SKM-1 (cell line): Measurements from ENCODE around the gene CCNYL1.
"Not testable (repeated sequence)": the region's sequence is repeated elsewhere in the genome, so short reads cannot be mapped to it uniquely, and the experiment has no call there.

Source experiments
- DNase-seq: peaks from one replicate; lab custom pipeline; 2025; ENCODE audit not compliant: unreplicated experiment; lab: John Stamatoyannopoulos, UW

The CCNYL1 gene

DNA sequence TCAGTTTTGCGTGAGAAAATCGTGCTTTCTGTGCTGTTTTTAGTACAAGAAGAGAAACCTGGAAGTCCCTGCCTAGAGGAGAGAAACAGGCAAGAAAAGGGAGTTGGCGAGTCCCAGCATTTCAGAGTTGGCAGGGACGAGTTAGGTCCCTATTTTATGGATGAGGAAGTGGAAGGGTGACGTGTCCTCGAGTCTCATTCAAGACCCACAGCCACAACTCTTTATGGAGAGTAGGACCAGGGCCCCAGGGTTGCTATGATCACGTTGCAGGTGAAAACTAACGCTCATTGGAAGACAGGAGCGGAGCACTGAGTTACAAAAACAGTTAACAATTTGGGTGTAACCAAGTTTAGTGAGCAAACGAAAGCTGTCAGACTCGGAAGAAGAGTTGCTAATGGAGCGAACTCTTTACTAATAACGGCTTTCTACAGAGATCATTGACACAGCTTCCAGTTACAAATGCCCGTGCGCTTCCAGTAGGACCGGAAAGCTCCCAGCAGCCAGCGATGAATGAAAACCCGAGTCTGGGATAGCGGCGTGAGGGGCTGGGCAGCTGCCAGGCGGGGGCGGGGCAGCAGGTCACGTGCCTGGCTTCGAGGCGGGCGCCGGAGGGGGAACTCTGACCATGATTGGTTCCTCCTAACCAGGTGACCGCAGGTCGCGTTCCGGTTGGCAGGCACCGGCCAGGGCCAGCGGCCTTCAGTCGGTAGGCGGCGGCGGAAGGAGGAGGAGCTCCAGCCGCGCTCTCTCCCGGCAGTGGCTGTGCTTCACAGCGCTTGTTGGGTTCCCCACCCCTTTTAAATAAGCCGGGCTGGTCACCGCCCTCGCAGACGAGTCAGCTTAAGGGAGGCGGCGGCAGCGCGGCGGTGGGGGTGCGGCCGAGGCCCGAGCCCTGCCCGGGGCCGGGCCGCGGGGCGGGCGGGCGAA, at the start of gene CCNYL1:
TSS of gene CCNYL1 (plus strand) at position 827 of the 927 bp plus-strand sequence. CDS start 257 bp downstream, outside the sequence.
- peak; percentile 98 for DNase-seq

DNA sequence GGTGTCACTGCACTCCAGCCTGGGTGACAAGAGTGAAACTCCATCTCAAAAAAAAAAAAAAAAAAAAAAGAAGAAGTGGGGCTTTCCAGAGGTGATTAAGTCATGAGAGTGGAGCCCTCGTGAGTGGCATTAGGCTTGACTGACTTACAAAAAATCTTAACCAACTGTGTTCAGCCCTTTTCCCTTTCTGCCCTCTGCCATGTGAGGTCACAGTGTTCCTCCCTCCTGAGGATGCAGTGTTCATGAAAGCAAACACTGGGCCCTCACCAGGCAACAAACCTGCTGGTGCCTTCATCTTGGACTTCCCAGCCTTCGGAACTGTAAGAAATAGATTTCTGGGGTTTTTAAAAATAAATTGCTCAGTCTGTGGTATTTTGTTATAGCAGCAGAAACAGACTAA, 49.2 kb upstream of the CCNYL1 start:
- no peak for DNase-seq

DNA sequence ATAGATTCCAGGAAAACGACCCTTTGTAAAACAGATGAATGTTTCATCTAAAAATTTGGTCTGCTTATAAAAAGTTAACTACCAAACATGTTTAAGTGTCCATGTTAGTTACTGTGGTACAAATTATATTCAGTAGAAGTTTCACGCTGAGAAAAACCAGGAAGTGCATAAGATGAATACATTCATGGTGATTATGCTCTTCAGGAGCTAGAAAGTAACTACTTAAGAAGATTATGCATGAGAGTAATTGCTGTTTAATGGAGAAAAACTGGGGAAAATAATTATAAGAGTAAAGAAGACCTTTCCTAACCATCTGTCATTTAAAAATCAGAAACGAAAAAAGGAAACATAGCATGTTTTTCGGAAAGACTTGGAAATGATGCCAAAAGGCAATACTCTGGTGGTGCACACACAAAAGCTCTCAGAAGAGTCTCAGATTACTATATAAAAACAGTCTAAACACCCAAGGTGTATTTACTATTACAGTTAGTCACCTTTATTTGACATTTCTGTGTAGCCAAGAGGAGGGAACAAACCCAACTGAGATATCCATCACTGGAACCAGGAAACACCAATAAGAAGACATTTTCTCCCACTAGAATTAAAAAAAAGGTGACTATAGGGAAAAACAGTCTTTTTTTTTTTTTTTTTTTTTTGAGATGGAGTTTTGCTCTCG, 47.4 kb upstream of the CCNYL1 start:
- no peak for DNase-seq

DNA sequence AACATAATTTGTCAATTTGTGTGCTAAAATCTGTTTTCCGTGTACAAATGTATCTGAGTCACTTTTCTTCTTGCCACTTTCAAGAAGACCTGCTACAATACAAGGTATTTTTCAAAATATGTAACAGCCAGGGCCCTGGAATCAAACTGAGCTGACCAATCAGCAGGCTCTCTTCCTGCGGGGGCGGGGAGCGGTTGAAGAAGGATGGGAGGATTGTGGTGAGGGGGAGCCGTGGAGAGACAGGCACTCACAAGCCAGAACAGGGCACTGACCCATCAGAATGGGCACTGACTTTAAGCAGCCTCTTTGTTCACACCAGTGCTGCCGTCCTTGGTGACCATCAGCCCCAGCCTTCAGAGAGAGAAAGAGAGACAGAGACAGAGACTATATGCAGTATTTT, 40.6 kb upstream of the CCNYL1 start:
- no peak for DNase-seq

DNA sequence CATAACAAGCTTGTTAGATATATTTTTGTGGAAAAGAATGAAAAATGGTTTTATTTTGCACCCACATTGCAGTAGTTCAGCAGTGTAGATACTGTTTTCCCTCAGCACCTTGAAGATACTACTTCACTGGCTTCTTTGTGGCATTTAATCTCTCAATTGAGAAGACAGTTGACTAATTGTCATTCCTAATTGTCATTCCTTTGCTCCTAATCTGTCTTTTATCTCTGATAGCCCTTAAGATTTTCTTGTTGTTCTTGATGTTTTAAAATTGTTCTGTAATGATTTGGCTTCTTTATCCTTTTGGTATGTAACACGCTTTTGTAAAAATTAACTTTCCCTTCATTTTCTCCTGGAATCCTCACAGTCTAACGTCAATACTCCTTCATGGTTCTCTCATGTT, 38.0 kb upstream of the CCNYL1 start:
- DNase-seq, result no peak

DNA sequence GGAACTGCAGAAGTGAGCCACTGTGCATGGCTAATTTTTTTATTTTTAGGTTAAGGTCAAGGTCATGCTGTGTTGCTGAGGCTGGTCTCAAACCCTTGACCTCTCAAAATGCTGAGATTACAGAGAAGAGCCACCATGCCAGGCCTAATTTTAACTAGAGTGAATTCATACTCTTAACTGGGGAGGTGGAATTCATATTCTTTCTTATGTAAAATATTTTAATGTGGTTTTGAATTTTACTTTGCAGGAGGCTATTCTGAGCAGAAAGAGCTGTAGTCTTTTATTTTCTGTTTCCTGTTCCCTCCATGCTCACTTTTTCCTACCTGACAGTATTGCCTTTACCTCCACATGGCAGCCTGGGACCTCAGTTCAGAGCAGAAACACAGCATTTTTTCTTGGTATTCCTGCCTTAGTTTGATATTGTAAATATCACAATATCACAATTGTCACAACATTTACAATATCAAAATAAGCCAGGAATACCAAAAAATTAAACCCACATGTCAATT, 37.1 kb upstream of the CCNYL1 start:
- DNase-seq, result no peak

DNA sequence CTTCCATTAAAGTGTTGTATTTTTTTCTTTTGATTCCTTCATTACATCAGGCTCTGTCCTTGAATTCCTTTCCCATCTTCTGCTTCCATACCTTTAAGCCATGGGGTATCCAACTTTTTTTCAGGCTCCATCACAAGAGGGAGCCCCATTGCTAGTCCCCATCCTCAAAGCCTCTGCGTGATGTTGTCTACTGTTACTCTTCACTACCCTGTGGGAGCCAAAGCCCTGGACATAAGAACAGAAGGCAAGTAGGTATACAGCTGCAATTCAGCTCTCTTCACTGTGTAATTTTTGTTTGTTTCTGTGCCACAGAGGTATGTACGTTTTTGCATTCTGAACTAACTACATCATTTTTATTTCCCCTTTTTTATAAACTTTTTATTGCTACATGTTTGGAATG, 36.6 kb upstream of the CCNYL1 start:
- DNase-seq, result no peak

DNA sequence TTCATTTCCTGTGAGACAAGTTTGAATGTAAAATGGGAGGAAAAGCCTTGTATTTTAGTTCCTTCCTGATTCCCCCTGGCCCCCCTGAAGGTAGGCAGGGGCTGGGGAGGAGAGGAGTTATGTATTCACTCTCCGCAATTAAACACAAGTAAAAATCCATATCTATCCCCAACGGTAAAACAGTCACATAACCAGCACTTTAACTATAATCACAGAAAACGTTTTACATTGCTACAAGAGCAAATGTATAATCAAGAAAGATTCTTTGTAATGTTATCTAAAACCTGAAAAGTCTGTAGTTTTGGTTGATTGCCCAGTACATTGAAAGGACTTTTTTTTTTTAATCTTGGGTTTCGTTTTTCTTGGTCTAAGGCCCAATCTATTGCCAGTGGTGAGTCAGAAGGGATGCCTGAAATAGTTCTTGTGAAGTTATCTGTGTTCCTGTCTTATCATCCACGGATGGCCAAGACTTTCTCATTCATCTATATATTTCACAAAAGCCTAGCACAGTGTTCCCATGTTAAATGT, 34.5 kb upstream of the CCNYL1 start:
- no peak for DNase-seq

DNA sequence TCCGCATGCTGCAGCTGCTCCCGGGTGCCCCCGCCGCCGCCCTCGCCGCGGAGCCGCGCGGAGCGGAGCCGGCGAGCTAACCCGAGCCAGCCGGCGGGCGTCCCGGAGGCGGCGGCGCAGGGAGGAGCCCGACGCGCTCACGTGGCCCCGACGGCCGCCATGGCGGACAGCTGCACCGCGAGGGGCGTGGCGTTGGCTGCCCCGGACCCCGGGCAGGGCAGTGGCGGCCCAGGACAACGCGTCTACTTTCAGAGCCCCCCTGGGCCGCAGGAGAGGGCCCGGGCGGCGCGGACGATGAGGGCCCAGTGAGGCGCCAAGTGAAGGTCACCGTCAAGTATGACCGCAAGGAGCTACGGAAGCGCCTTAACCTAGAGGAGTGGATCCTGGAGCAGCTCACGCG, 30.0 kb upstream of the CCNYL1 start:
- no peak for DNase-seq

DNA sequence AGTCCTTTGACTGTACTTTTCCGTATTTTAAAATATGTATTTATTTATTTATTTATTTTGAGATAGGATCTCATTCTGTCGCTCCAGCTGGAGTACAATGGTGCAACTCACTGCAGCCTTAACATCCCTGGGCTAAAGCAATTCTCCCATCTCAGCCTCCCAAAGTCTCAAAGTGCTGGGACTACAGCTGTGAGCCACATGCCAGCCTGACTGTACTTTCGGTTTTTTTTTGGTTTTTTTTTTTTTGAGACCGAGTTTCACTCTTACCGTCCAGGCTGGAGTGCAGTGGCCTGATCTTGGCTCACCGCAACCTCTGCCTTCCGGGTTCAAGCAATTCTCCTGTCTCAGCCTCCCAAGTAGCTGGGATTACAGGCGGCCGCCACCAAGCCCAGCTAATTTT, 28.9 kb upstream of the CCNYL1 start:
- DNase-seq, result no peak

DNA sequence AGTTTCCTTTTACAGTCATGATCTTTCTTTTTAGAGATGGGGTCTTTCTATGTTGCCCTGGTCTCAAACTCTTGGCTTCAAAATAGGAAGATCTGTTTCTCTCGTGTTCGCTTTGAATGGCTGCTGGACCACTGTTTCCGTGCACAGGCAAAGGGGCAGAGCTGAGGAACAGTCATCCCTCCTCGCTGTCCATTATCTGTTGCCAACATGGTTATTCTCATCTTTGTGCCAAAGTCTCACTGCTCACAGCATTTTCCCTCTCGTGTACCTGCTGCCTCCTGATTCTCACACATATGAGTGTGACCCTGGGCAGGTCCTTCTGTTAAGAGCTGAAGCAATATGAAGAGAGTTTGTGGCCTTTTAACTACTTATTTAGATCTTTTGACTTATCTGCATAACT, 28.0 kb upstream of the CCNYL1 start:
- no peak for DNase-seq

DNA sequence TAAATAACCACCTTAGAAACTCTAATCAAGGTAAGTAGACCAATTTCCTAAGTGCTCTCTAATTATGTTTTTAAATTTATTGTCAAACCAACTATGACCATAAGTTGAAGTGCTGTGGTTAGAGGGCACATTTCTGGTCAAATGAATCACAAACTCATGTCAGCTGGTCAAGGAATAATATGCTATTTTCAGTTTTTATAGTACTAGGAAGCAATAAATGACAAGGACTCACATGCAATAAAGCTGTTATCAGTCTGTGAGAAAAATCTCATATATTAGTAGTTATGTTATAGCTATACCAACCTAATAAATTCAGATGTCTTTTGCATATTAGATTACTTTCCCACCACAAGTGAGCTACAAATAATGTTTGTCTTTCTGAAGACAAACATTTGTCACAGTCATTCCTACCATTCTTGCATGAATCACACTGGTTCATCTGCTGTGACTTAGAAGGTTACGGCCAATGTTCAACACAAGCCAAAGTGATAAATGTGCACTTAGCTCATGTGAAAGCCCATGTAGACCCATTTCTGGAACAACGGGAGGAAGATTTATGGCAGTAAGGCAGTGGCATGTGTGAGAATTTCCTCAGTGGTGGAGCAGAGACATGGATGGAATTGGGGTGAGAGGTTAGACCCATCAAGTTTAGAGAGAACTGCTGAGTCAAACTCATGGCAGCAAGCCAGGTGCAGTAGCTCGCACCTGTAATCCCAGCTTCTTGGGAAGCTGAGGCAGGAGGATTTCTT, 27.4 kb upstream of the CCNYL1 start:
- no peak for DNase-seq

DNA sequence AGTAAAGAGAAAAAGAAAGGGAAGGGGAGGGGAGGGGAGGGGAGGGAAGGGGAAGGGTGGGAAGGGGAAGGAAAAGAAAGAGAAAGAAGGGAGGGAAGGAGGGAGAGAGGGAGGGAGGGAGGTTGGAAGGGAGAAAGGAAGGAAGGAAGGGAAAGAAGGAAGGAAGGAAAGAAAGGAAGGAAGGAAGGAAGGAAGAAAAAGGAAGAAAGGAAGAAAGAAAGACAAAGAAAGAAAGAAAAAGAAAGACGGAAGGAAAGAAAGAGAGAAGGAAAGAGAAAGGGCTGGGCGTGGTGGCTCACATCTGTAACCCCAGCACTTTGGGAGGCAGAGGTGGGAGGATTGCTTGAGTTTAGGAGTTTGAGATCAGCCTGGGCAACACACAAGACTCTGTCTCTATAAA, 24.6 kb upstream of the CCNYL1 start:
- DNase-seq, result no peak

DNA sequence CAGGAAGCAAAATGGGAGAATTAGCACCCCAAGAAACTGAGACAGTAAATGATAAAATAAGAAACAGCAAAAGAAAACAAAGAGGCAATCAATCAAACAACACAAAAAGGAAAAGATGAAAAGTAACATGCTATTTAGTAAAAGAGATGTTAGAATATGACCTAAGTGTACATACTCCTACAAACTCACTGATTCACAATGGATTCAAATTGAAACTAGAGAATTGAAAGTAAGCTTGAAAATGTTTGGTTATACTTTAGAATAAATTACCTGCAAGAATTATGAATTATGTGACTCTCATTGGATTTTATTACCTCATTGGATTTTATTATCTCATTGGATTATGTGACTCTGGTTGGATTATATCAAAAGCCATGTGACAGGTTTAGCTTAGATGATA, 22.8 kb upstream of the CCNYL1 start:
- DNase-seq, result no peak

DNA sequence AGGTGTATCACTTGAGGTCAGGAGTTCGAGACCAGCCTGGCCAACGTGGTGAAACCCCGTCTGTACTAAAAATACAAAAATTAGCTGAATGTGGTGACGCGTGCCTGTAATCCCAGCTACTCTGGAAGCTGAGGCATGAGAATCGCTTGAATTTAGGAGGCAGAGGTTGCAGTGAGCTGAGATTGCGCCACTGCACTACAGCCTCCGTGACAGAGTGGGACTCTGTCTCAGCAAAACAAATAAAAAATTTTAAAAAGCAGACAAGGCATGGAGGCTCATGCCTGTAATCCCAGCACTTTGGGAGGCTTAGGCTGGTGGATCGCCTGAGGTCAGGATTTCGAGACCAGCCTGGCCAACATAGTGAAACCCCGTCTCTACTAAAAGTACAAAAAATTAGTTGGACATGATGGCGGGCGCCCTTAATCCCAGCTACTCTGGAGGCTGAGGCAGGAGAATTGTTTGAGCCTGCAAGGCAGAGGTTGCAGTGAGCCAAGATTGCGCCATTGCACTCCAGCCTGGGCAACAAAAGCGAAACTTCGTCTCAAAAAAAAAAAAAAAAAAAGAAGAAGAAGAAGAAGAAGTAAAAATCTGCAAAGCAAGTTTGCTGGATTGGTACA, 20.5 kb upstream of the CCNYL1 start:
- not testable (repeated sequence) for DNase-seq

DNA sequence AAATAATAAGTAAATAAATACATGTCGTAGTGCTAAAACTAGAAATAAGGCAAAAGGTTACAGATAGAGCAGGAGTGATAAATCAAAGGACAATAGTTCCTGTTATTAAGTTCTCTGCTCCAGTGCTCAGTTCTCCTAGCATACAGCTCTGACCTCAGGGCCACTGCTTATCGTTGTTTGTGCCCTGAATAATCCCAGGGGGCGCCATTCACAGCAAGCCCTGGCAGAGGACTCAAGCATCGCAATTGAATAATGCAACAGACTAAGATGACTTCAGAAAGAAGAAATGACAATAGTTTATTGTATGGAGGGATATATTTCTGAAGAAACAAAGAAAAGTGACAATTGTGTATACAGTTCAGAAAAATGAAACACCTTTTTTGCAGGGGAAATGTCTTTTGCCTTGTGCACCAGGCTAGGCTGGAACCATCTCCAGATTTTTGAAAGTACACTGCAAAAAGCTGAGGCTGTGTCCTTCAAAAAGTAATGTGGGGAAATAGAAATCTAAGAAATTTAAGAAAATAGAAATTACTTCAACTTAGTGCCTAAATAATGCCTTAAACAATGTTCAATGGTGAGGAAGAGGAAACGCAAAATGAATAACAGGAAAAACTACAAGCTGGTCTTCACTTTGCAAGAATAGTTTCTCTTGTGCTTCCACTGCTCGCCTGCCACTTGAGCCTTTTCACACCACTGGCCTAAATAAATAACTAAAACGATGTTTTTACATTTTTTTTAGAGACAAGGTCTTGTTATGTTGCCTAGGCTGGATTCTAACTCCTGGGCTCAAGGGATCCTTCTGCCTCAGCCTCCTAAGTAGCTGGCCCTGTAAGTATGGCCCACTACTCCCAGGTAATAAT, 19.0 kb upstream of the CCNYL1 start:
- DNase-seq, result peak; percentile 38

DNA sequence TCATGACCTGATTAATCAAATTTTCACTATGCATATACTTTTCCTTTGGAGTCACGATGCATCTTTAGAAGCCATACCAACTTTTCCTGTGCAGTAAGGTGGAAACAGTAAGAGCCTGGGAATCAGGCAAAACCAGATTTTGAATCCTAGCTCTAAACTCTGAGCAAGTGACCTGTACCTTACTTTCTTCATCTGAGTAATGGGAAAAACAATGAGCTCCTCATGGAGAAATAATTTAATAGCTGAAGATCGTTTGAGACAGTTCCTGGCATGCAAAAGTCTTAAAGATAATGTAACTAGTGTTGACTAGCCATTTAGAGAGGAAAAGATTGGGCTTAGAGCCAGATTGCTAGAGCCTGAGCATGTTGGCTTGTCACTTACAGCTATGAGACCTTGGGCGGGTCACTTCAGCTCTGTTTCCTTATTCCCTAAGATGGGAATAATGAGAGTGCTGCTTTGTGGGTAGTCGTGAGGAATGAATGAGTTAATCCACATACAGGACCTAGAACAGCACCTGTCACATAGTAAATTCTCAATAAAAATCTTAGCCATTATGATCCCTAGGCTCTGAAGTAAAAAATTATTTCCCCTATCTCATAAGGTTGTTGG, 17.7 kb upstream of the CCNYL1 start:
- DNase-seq, result no peak

DNA sequence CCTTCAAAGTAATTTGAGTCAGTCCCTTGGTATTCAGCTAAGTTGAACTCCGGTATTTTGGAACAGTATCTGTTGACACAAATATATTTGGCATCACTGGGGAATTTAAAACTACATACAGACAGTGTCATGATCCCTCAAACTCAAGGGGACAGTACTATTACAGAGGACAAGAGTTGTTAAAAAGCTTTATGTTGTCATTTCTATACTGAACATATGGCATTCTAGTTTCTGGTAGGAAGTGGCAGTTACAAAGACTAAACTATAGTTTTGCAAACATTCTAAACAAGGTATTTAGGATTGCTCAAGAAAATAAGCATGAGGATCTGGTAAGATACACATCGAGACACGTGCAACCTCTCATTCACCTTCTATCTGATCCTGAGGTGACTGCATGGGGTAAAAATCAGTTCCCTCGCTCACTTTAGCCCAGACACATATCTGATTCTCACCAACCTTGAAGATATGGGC, 16.6 kb upstream of the CCNYL1 start:
- no peak for DNase-seq

DNA sequence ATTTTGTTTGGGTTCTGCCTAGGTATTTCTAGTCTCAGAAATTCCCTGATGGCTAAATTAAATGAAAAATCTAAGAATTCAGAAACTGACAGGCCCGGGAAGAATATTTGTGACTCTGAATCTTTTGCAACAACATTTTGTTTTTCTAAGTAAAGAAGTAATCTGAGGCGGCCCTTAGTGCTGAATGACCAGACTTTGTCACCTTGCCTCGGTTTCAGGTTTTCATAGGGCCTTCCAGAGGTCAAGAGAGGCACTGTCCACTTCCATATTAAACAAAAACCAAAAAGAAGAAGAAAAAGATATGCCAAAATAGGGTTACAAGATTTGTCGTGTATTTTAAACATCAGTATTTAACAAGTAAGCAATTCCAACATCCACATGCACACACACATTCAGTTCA, 16.1 kb upstream of the CCNYL1 start:
- DNase-seq, result no peak
